ENCODE results near the gene HPDL.

Gene HPDL

GRCh38 chr1:45322486-45323040 is 4.1 kb upstream of the HPDL start:
- DNase-seq (ENCODE audit: low read depth, low spot score) = no peak

GRCh38 chr1:45325851-45326506 is 716 bp upstream of the HPDL start:
- no peak for DNase-seq (ENCODE audit: low read depth, low spot score)

GRCh38 chr1:45327644-45328515 is 1.2 kb downstream of the HPDL start:
- DNase-seq (ENCODE audit: low read depth, low spot score) = no peak

GRCh38 chr1:45328680-45329079 is 2.0 kb downstream of the HPDL start:
- DNase-seq (ENCODE audit: low read depth, low spot score) = no peak

- DNase-seq (ENCODE audit: low read depth, low spot score) = no peak
Observed at GRCh38 chr1:45329445-45329844, 2.8 kb downstream of the HPDL start.

- DNase-seq (ENCODE audit: low read depth, low spot score) = no peak
Observed at GRCh38 chr1:45331436-45332345, 5.0 kb downstream of the HPDL start.

GRCh38 chr1:45332346-45332720 is 5.6 kb downstream of the HPDL start:
- DNase-seq (ENCODE audit: low read depth, low spot score) = no peak

- DNase-seq (ENCODE audit: low read depth, low spot score) = no peak
Observed at GRCh38 chr1:45334308-45335245, 7.9 kb downstream of the HPDL start.

GRCh38 chr1:45335855-45336324 is 9.2 kb downstream of the HPDL start:
- no peak for DNase-seq (ENCODE audit: low read depth, low spot score)

- no peak for DNase-seq (ENCODE audit: low read depth, low spot score)
Observed at GRCh38 chr1:45337630-45338325, 11.1 kb downstream of the HPDL start.

GRCh38 chr1:45339789-45340558 is 13.3 kb downstream of the HPDL start, which contains the start of the genes MUTYH and TOE1:
TSS of gene MUTYH (minus strand) at chr1:45340440. CDS start at chr1:45334505, 5,935 bp downstream.
TSS of gene TOE1 (plus strand) at chr1:45340170. CDS start at chr1:45340253, 83 bp downstream.
- DNase-seq (ENCODE audit: low read depth, low spot score) = peak; percentile 82

GRCh38 chr1:45340816-45341466 is 14.2 kb downstream of the HPDL start:
- no peak for DNase-seq (ENCODE audit: low read depth, low spot score)

GRCh38 chr1:45344499-45344898 is 17.8 kb downstream of the HPDL start:
- DNase-seq (ENCODE audit: low read depth, low spot score) = no peak

GRCh38 chr1:45345014-45345413 is 18.3 kb downstream of the HPDL start:
- DNase-seq (ENCODE audit: low read depth, low spot score) = no peak

GRCh38 chr1:45346473-45346872 is 19.8 kb downstream of the HPDL start:
- DNase-seq (ENCODE audit: low read depth, low spot score) = no peak

GRCh38 chr1:45348020-45348419 is 21.3 kb downstream of the HPDL start:
- DNase-seq (ENCODE audit: low read depth, low spot score) = no peak

GRCh38 chr1:45348609-45348965 is 21.9 kb downstream of the HPDL start:
- no peak for DNase-seq (ENCODE audit: low read depth, low spot score)

GRCh38 chr1:45348966-45349677 is 22.4 kb downstream of the HPDL start:
- no peak for DNase-seq (ENCODE audit: low read depth, low spot score)

All from brain pericyte (primary cell).